ENCODE measurements around the gene CLDN15. TPM values are rescaled to one million over a fixed set of nuclear protein-coding genes. Genes with fewer than 3 reads are reported as not detected.

The CLDN15 gene
- total and polyA plus RNA-seq, 3 donors from 2014 or later, result 12.1 to 20.2 (median 13.6) TPM

DNA sequence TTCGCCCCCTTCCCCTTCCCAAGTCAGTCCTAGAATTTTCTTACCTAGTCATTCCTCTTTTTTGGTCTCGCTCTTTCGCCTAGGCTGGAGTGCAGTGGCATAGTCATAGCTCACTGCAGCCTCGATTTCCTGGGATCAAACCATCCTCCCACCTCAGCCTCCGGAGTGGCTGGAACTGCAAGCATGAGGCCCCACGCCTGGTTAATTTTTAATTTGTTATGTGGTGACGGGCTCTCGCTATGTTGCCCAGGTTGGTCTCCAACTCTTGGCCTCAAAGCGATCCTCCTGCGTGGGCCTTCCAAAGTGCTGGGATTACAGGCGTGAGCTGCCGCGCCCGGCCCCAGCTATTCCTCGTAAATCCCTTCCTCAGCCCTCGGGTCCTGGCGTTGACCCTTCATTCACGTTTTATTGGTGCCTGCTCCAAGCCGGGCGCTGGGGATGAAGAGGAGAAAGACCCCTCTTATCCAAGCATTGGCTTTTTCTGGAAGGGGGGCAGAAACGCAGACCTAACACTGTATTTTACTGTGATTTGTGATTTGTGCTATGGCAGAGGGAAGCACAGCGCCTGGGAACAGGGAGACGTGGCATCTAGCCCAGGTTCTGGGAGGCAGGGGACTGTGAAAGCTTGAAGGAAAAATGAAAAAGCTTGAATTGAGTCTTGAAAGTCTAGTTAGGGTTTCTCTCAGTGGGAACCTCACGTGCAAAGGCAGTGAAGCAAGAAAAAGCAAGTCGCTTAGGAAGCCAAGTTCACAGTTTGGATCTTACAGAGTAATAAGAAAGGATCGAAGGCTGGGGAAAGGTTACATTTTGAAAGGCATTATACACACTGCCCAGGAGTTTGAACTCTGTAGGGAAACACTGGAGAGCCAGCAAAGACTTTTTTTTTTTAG is 19.1 kb downstream of the CLDN15 start:
- WGBS, 2 donors, result 5% methylated on average over 26 of the region's 26 CpGs
- H3K9me3 ChIP-seq, result no peaks in the 10 kb centered on the region

DNA sequence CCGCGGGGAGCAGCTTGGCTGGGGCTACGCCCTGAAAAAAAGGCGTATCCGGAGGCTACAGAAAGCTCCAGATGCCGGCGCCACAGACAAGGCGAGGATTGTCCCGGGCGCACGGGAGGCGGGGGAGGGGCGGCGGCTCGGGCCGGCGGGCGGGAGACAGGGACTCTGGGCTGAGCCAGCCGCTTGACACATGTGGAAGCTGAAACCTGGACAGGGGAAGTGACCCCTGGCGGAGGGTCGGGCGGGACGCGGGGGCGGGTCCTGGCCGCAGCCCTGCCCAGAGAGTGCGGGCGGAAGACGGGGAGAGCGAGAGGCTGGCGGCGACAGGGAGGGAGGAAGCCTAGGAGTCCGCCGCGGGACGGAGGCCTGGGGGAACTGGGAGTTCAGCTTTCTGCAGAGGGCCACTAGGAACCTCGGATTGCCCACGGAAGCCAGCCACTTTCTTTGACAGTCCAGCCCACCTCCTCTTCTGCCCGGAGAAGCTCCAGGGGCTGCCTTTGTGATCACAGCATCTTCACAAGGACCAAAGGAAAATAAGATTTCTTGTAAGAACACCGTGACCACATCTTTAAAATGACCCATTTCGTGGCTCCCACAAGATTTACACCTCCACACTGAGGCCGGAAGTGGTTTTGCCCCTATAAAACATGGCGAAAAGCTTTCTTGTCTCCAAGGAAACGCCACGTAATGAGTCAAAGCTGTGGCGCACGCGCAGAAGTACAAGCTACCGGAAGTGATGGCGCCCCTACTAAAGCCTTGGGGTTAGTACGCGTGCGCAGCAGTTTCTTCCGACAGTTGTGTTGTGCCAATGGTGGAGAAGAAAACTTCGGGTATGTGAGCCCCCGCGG is 20.0 kb downstream of the CLDN15 start, which contains the start of the genes PLOD3 and ZNHIT1:
Gene PLOD3 (minus strand): TSS at position 194 of the 848 bp plus-strand sequence. CDS start 307 bp downstream, outside the sequence.
Gene ZNHIT1 (plus strand): TSS at position 778 of the 848 bp plus-strand sequence. CDS start 31 bp downstream, at position 809.
- H3K4me3 ChIP-seq, result peak within 1 kb of the TSS; percentile 65 to 84
- H3K4me1 ChIP-seq, result peaks cover 19% of the 10 kb centered on the region
- peak; percentile 98 for DNase-seq
- no peaks in the 10 kb centered on the region for H3K36me3 ChIP-seq (ENCODE audit: low read depth, missing control alignments)
- H3K9me3 ChIP-seq, result no peaks in the 10 kb centered on the region
- peak within 1 kb of the TSS; percentile 74 to 84 for H3K27ac ChIP-seq
- TF ChIP-seq POLR2A (IDR thresholded peaks at IDR 0.05) (no peak), CTCF (IDR thresholded peaks at IDR 0.05) (no peak)
- WGBS, 2 donors, result 1% methylated on average over 45 to 51 of the region's 57 CpGs
- intact Hi-C loops (cut with DNase I; ENCODE audit: low total_unique reads), result no loop called here
- H3K27me3 ChIP-seq, result no peaks in the 10 kb centered on the region

More for the DNA sequence above, 19.1 kb downstream of the CLDN15 start:
- Histone ChIP-seq H3K27ac (peak overlapping the region in 1 of 2 donors; percentile 84), H3K27me3 (no peaks in the 10 kb centered on the region), H3K36me3 (ENCODE audit: low read depth, missing control alignments) (no peaks in the 10 kb centered on the region), H3K4me3 (peak overlapping the region; percentile 65 to 84), H3K4me1 (peaks cover 19% of the 10 kb centered on the region)
- TF ChIP-seq CTCF (IDR thresholded peaks at IDR 0.05) (no peak), POLR2A (IDR thresholded peaks at IDR 0.05) (no peak)
- intact Hi-C loops (cut with DNase I; ENCODE audit: low total_unique reads), result no loop called here
- no peak for DNase-seq

GRCh38 chr7:101216860-101217387 is 20.7 kb downstream of the CLDN15 start:
- Histone ChIP-seq H3K4me1 (peaks cover 19% of the 10 kb centered on the region), H3K27ac (peak overlapping the region; percentile 74 to 84), H3K4me3 (peak overlapping the region; percentile 65 to 84), H3K9me3 (no peaks in the 10 kb centered on the region), H3K27me3 (no peaks in the 10 kb centered on the region), H3K36me3 (ENCODE audit: low read depth, missing control alignments) (no peaks in the 10 kb centered on the region)
- WGBS, 2 donors, result 1 to 3% methylated on average over 5 to 12 of the region's 34 CpGs
- intact Hi-C loops (cut with DNase I; ENCODE audit: low total_unique reads), result no loop called here
- no peak for TF ChIP-seq POLR2A (IDR thresholded peaks at IDR 0.05)
- peak in 1 of 3 experiments; percentile 13 for TF ChIP-seq CTCF (IDR thresholded peaks at IDR 0.05)
- no peak for DNase-seq

- peaks cover 19% of the 10 kb centered on the region for H3K4me1 ChIP-seq
- intact Hi-C loops (cut with DNase I; ENCODE audit: low total_unique reads), result no loop called here
Measured at GRCh38 chr7:101216001-101216859, 21.4 kb downstream of the CLDN15 start.

More at GRCh38 chr7:101216001-101216859, 21.4 kb downstream of the CLDN15 start:
- Histone ChIP-seq H3K27me3 (no peaks in the 10 kb centered on the region), H3K4me3 (peak overlapping the region; percentile 65 to 84), H3K27ac (peak overlapping the region; percentile 74 to 84), H3K9me3 (no peaks in the 10 kb centered on the region), H3K36me3 (ENCODE audit: low read depth, missing control alignments) (no peaks in the 10 kb centered on the region)
- TF ChIP-seq POLR2A (IDR thresholded peaks at IDR 0.05) (no peak), CTCF (IDR thresholded peaks at IDR 0.05) (no peak)
- peak; percentile 49 for DNase-seq
- 36 to 64% methylated on average over 28 to 31 of the region's 31 CpGs for WGBS, 2 donors

Measured in testis (tissue), 3 donors.